Measurements from ENCODE around the gene SYTL3.

- TF ChIP-seq YY1 (IDR thresholded peaks at IDR 0.05; ENCODE audit: insufficient read depth, insufficient read length) (no peak), SUZ12 (IDR thresholded peaks at IDR 0.05; ENCODE audit: extremely low read depth, insufficient read depth, insufficient read length) (no peak), ZNF274 (IDR thresholded peaks at IDR 0.05; ENCODE audit: low read depth, low read length) (no peak)
Observed at GRCh38 chr6:158662954-158663624, 13.2 kb downstream of the SYTL3 start.

Data from NT2/D1 (cell line).